Upper lobe of right lung (tissue), 1 donor: ENCODE data around the gene IDH3G. TPM values are rescaled to one million over a fixed set of nuclear protein-coding genes. Genes with fewer than 3 reads are reported as not detected.
A peak's percentile ranks its signal among the peaks of the same experiment; 100 is the strongest.

Experiments
- ATAC-seq: fragments of 200-7000 bp; cut with Tn5 transposase; one replicate; pipeline ENCODE4 v1.9.1; 2020; ENCODE audit warnings: mild to moderate bottlenecking, moderate library complexity
- DNase-seq: peaks from one replicate; pipeline ENCODE4 v3.0.0-alpha.2; 2020
- H3K27ac ChIP-seq: fragments of 200-600 bp; one replicate; pipeline ENCODE4 v1.8.0; 2022
- H3K27me3 ChIP-seq: fragments of 200-600 bp; one replicate; pipeline ENCODE4 v1.8.0; 2022; ENCODE audit warnings: mild to moderate bottlenecking
- H3K36me3 ChIP-seq: fragments of 200-600 bp; one replicate; pipeline ENCODE4 v1.8.0; 2022
- H3K4me1 ChIP-seq: fragments of 200-600 bp; one replicate; pipeline ENCODE4 v1.8.0; 2022
- H3K4me3 ChIP-seq: fragments of 200-600 bp; one replicate; pipeline ENCODE4 v1.8.0; 2022; ENCODE audit warnings: mild to moderate bottlenecking
- H3K9me3 ChIP-seq: fragments of 200-600 bp; one replicate; pipeline ENCODE4 v1.8.0; 2022
- intact Hi-C: fragments of 100-400 bp; cut with DNase I; formaldehyde crosslinking; loops from one replicate; pipeline ENCODE4 v1.11.0; 2022
- long read RNA-seq: library from polyadenylated mRNA; unstranded; transcript quantifications from one replicate; pipeline ENCODE4 v2.0.0, GENCODE V29; 2021
- total RNA-seq: library from RNA; stranded (reverse); fragmentation: NEBNext Ultra II Directional; extraction: Animal tissue kit (Norgen Biotek cat#: 25700); gene quantifications from one replicate; pipeline ENCODE4 v1.2.1, GENCODE V29; 2021
- TF ChIP-seq, protein P1 (sequence below): fragments of 200-600 bp; IDR thresholded peaks from one replicate; pipeline ENCODE4 v1.8.0; 2022; ENCODE audit warnings: antibody characterized with exemption
- donor health status: DM: no; HTN: yes; CAD: no; lungs with severe emphysema.

IDH3G gene
- 42.7 TPM for total RNA-seq
- long read RNA-seq, partial matches to known transcripts = 12 of 65 reads
- long read RNA-seq, other reads (novel, unspliced or antisense) = 53 of 65 reads

DNA sequence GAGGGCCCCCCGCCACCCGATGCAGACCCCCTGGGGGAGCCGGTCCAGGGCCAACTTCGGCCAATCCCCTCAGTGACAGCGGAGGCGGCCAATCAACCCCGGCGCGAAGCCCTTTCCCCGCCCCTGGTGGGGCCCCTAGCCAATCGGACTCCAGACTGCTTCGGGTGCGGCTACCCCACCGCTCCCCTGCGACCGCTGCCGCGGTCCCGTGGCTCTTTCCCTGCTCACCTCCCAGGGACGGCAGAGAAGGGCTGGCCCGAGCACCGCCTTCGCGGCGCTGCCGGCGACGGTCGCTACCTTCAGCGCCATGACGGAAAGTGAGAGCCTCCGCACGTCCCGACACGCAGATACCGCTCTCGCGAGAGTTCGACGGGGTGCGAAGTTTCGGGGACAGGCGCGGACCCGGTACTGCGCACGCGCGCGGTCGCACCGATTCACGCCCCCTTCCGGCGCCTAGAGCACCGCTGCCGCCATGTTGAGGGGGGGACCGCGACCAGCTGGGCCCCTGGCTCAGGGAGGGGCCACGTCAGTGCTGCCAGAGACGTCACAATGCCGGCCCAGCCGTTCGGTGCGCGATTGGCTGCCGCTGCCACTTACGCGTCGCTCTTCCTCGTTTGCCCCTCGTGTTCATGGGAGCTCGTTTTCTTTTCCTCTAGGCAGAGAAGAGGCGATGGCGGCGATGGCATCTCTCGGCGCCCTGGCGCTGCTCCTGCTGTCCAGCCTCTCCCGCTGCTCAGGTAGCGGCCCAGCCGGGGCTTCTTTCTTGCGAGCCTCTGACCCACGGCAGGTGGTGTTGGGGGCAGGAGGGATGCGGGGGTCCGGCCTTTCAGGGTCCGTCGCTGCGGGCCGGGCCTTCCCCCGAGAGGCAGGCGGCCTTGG lies at the start of gene IDH3G, which contains the start of gene SSR4:
TSS of gene IDH3G (minus strand) at position 358 of the 879 bp plus-strand sequence. CDS start at position 309, 49 bp downstream.
TSS of gene SSR4 (plus strand) at position 651 of the 879 bp plus-strand sequence. CDS start at position 671, 20 bp downstream.
- Histone ChIP-seq H3K36me3 (no peaks in the 10 kb centered on the region), H3K27me3 (no peaks in the 10 kb centered on the region), H3K9me3 (no peaks in the 10 kb centered on the region), H3K4me3 (peak within 1 kb of the TSS; percentile 67), H3K27ac (peak within 1 kb of the TSS; percentile 93), H3K4me1 (peaks cover 16% of the 10 kb centered on the region)
- TF ChIP-seq, protein P1, sequence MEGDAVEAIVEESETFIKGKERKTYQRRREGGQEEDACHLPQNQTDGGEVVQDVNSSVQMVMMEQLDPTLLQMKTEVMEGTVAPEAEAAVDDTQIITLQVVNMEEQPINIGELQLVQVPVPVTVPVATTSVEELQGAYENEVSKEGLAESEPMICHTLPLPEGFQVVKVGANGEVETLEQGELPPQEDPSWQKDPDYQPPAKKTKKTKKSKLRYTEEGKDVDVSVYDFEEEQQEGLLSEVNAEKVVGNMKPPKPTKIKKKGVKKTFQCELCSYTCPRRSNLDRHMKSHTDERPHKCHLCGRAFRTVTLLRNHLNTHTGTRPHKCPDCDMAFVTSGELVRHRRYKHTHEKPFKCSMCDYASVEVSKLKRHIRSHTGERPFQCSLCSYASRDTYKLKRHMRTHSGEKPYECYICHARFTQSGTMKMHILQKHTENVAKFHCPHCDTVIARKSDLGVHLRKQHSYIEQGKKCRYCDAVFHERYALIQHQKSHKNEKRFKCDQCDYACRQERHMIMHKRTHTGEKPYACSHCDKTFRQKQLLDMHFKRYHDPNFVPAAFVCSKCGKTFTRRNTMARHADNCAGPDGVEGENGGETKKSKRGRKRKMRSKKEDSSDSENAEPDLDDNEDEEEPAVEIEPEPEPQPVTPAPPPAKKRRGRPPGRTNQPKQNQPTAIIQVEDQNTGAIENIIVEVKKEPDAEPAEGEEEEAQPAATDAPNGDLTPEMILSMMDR = no peak
- intact Hi-C loops = no loop called here
- peak; percentile 95 for DNase-seq
- peak; percentile 97 for ATAC-seq

DNA sequence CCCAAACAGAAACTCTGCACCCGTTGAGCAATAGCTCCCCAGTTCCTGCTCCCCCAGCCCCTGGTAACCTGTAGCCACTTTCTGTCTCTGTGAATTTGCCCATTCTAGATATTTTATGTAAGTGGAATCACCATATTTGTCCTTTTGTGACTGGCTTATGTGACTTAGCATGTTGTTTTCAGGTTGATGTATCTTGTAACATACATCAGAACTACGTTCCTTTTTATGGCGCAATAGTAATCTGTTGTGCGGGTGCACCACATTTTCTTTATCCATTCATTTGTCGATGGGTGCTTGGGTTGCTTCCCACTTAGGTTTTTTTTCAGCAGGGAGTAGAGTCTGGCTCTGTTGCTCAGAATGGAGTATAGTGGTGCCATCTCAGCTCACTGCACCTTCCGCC lies 42.7 kb upstream of the IDH3G start:
- Histone ChIP-seq H3K27ac (no peak overlapping the region), H3K36me3 (no peaks in the 10 kb centered on the region), H3K9me3 (no peaks in the 10 kb centered on the region), H3K4me1 (no peaks in the 10 kb centered on the region), H3K27me3 (no peaks in the 10 kb centered on the region), H3K4me3 (no peak overlapping the region)
- ATAC-seq = no peak
- intact Hi-C loops = no loop called here
- no peak for DNase-seq
- TF ChIP-seq, protein P1 = no peak

DNA sequence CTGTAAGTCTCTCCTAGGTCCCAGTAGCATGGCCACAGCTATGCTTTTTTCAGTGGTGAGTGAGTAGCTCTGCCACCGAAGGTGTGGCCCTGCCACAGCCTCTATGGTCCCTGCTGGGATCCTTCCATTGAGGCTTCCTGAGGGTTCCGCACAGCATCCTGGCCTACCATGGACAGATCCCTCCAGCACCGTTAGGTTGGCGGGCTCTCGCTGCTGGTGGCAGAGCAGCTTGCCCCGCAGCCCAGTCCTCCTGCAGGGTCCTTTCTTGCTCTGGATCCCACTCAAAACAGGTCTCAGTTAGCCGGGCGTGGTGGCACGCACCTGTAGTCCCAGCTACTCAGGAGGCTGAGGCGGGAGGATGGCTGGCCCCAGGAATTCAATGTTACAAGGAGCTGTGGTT lies 38.6 kb upstream of the IDH3G start:
- ATAC-seq (no peak), DNase-seq (no peak)
- Histone ChIP-seq H3K9me3 (no peaks in the 10 kb centered on the region), H3K27me3 (no peaks in the 10 kb centered on the region), H3K4me3 (no peak overlapping the region), H3K36me3 (no peaks in the 10 kb centered on the region), H3K27ac (no peak overlapping the region), H3K4me1 (no peaks in the 10 kb centered on the region)
- intact Hi-C loops = no loop called here
- TF ChIP-seq, protein P1 = no peak

DNA sequence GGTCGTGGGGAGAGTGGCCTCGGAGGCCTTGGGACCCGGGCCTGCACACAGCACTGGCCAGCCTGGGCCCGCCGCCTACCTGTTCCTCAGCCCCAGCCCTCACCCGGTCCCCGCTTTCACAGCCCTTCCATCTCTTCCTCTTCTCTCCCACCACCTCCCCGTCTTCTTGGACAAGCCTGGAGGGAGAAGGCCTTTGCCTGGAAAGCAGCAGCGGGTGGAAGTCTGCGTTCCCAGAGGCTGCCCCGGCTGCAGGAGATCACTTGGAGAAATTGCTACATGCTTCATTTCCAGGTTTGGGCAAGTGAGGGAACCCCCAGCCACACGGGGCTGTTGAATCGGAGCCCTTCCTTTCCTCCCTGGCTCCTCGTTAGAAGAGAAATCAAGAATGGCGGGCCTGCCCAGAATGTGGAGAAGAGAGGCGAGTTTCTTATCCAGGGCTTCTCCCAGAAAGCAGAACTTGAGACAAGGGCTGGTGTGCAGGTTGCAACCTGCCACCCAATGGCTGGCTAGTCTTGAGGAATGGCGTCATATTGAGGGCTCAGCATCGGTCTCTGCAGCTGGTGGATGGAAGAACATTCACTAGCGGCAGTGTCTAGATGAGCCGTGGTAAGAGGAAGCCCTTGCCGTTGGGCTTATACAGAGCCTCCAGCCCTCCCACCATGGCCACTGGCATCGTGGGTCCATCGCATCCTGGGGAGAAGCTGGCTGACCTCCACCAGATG lies 37.4 kb upstream of the IDH3G start:
- Histone ChIP-seq H3K9me3 (no peaks in the 10 kb centered on the region), H3K4me3 (no peak overlapping the region), H3K36me3 (no peaks in the 10 kb centered on the region), H3K27me3 (no peaks in the 10 kb centered on the region), H3K4me1 (no peaks in the 10 kb centered on the region), H3K27ac (no peak overlapping the region)
- TF ChIP-seq, protein P1 = no peak
- ATAC-seq (no peak), DNase-seq (no peak)
- intact Hi-C loops = no loop called here

DNA sequence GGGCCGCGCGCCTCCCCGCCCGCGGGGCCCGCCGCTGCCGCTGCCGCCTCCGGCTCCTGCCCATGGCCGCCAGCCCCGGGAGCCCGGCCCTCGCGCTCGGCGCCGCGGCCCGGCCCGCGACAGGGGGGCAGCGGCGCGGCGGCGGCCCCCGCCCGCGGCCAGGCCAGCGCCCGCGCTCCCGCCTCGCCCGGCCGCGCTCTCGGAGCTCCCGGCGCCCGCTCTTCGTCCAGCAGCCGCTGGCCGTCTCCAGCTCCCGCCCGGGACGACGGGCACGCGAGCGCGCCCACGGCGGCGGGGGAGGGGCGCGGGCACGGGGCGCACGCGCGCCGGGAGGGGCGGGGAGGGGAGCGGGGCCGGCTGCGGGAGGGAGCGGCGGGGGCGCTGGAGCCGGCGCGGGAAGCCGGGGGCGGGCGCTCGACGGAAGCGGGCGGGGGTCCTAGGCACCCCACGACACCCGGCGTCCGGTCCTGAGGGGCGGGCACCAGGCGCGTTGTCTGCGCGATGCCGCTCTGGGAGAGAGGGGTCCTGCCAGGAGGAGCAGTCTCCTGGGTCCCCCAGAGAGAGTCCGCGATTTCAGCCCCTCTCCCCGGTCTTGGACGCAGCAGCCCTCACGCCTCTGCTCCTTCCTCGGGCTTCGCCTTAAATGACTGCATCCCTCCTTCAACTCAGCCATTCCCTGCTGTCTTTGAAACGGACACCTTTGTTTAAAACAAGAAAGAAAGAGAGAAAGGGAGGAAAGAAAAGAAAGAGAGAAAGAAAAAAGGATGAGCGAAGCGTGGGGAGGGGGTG lies 36.7 kb upstream of the IDH3G start:
- no peaks in the 10 kb centered on the region for H3K9me3 ChIP-seq
- ATAC-seq (no peak), DNase-seq (no peak)
- TF ChIP-seq, protein P1 = no peak
- no peaks in the 10 kb centered on the region for H3K4me1 ChIP-seq
- intact Hi-C loops = no loop called here
- H3K27ac ChIP-seq = no peak overlapping the region
- no peaks in the 10 kb centered on the region for H3K36me3 ChIP-seq
- no peak overlapping the region for H3K4me3 ChIP-seq
- H3K27me3 ChIP-seq = no peaks in the 10 kb centered on the region
